Activated CD8-positive, alpha-beta memory T cell treated with anti-CD3 and anti-CD28 coated beads, Interleukin-2, amount 50 U/mL, for 24 hours (primary cell): ENCODE results near the gene C1QTNF12.

Experiments
- DNase-seq: peaks from one replicate; pipeline ENCODE4 v3.0.0-alpha.2; 2020; ENCODE audit errors: extremely low read depth

C1QTNF12 gene

DNA sequence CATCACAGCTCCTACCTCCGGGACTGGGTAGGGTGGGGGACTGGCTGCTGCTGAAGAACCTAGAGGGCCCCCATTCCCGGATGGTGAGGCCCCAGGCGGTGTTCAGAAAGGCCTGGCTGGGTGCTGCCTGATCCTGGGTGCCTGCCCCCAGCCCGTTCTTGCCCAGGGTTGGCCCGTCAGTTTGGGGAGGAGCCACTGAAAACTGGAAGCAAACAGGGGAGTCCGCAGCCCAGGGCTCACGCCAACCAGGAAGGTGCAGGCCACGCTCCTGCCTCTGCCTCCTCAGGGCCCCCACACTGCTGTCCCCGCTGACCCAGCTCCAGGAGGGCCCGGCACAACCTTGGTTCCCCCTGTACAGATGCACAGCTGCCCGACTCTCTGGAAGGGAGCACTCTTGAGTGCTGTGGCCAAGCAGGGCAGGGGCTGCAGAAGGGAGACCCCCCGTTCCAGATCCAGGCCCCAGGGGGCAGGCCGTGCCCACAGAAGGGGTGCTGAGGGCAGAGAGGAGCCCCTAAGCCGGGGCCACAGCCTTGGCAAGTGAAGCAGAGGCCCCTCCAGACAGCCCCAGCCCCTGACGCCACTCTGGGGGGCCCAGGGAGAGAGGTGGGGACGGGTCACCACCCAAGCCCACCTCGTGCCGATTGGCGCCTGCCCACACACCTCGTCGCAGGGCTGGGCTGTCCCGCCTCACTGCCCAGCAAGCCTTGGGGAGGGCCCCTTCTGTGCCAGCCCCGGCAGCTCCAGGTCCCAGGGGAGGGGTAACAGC lies 5.5 kb downstream of the C1QTNF12 start:
- DNase-seq: no peak

DNA sequence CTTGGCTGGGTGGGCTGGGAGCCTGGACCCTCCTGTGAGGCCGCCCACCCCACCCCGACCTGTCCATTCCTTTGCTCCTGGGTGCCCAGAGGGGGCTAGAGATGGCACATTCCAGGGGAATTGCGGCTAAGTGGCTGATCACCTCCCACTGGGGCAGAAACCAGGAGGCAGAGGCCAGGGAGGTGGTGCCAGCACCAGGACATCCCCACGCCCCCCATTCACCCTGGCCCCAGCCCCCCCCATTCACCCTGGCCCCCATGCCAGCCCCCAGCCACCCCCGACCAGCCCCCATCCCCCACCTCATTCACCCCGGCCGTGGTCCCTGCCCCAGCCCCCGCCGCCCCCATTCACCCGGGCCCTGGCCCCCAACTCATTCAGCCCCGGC lies 6.2 kb downstream of the C1QTNF12 start:
- DNase-seq: no peak

DNA sequence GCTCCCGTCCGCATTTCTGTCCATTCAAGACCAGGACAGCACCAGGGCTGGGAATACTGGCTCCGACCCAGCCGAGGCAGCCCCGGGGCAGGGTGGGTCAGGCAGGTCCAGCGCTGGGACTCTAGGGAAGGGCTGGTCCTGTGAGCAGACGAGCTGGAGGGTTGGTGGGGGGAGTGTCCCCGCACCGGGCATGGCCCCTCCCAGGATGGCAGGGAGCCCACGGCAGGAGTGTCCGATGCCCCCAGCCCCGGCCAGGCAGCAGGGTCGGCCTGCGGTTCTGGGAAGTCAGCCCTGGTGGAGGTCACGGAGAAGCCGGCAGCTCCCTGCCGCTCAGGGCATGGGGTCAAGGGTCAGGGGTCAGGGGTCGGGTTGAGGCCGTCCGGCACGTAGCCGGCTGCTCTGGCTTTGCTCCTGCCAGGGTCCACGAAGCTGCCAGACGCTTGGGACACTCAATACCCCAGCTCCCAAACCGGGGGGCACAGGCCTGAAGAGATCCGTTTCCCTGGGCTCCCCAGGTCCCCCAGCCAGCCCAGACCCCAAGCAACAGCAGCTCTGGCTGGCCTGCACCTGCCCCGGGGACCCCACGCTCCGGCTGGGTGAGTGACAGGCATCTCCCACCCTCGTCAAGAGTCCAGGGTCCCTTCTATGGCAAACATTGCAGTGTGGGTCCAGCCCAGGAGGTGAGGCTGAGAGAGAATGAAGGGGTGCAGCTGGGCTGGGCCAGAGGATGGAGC lies 6.7 kb downstream of the C1QTNF12 start:
- no peak for DNase-seq

DNA sequence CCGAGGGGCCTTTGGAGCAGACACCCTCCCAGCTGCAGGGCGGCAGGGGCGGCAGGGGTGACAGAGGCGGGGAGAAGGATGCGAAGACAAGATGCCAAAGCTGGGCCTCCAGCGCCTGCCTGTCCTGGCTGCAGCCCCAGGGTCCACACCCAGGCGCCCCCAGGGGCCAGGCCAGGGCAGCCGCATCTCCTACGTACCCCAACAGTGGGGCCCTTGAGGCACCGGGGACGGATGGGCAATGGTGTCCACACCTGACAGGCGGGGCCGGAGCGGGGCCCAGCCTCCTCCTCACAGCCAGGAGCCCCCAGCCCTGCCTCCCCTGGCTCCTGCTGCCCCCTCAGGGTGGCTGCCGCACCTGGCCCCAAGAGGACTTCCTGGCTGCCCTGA lies 7.3 kb downstream of the C1QTNF12 start:
- no peak for DNase-seq

DNA sequence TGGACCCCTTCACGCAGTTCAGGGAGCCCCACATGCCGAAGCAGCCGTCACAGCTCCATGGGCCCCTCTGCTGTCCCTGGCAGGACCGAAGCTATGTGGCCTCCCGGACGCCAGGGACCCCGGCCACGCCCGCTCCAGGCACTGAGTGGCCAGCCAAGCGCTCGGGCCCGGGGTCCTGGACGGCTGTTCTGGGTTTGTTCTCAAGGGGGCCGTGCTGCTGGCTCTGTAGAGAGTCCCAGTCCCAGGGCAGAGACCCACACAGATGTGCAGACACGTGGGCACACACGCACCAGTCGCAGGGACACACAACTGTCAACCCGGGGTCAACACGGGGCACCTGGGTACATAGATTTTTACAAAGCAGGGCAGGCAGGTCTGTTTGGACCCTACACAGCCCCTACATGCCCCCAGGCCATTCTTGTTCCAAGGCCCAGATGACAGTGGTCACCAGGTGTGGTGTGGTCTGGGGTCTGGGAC lies 7.8 kb downstream of the C1QTNF12 start:
- DNase-seq: no peak

DNA sequence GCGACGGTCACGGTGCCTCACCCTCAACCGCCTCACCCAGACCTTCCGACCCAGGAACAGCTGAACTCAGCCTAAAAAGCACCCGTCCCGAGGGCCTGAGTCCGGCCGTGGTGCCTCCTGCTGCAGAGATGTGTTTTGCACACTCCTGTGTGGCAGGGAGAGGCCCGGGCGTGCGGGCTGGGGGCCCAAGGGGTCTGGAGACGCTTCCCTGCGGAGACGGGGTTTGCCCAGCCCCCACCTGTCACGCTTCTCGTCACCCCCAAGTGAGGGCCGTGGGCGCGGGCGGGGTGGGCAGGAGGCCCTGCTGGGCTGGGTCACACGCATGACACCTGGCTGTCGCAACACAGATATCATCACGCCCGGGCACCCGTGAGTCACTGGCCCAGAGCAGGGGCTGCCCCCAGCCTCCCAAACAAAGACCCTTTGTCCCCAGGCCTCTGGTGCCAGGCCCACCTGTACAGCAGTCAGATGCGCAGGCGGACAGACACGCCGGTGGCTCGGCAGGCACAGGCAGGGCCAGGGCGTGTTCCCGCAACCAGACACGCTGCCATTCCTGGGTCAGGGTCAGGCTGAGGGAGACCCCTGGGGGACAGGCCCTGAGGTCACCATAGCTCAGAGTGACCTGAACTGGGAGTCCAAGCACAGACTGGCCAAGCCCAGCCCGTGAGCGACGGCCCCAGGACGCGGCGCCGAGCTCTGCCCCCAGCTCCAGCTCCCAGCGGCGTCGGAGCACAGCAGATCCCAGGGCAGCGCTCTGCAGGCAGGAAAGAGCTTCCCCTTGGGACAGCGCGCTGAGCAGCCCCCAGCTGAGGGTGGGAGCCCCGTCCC lies 8.4 kb downstream of the C1QTNF12 start:
- no peak for DNase-seq

DNA sequence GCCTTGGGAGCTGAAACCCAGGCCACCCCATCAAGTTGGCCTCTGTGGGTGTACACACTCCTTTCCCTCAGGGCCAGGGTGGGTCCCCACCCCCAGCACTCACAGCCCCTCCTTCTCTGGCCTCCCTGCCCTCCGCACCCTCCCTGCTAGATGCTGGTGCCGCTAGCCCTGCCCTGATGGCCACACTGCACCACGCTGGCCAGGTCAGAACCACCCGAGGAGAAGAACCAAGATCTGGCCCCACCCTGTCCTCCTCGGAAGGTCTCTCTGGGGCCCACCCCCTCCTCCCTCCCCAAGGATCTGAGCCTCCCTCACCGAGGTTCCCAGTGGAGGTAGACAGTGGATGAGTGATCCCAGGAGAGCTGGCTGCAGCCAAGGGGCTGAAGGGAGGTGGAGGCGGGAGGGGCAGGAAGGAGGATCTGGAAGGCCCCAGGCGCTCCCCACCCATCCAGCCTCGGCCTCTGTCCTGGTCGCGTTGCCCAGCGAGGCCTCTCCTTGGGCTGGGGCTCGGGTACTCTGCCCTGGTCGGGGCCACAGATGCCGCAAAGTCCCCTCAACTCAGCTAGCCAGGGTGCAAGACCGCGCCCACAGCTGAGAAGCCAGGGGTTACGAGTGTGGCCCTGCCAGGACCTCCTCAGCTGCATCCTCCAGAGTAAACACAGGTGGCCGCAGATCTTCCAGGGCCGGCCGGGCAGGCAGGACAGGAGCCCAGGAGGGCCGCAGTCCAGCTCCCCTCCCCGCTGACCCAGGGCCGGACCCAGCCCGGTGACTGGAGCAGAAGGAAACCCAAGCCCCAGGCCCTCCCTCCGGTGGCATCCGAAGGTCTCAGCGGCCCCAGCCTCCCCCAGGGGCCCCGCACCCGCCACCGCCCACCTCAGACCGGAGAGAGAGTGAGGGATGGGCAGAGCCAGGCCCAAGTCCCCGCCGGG lies 9.3 kb downstream of the C1QTNF12 start:
- no peak for DNase-seq

DNA sequence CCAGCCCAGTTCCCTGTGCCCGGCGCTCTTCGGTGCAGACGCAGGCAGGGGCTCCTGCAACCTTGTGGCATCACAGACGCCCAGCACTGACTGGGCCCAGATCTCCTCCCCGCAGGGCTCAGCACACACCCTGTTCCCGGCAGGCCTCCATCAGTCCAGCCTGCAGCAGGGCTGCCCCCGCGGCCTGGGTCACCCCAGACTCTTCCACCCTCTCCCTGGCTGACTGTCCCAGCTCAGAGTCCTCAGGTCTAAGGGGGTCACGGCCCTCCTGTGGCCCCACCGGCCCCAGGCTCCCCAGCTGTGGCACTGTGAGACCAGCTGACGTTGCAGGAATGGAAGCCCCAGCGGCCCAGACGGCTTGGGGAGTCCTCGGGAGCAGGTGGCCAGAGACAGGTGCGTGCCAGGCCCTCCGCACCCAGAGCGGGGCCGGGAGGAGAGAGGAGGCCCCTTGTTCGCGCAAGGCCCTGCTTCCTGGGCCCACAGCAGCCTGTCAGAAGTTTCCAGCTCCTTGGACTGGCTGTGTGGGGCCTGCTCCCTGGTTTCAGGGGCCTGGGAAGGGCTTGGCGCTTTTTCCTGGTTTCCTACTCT lies 10.3 kb downstream of the C1QTNF12 start:
- no peak for DNase-seq

DNA sequence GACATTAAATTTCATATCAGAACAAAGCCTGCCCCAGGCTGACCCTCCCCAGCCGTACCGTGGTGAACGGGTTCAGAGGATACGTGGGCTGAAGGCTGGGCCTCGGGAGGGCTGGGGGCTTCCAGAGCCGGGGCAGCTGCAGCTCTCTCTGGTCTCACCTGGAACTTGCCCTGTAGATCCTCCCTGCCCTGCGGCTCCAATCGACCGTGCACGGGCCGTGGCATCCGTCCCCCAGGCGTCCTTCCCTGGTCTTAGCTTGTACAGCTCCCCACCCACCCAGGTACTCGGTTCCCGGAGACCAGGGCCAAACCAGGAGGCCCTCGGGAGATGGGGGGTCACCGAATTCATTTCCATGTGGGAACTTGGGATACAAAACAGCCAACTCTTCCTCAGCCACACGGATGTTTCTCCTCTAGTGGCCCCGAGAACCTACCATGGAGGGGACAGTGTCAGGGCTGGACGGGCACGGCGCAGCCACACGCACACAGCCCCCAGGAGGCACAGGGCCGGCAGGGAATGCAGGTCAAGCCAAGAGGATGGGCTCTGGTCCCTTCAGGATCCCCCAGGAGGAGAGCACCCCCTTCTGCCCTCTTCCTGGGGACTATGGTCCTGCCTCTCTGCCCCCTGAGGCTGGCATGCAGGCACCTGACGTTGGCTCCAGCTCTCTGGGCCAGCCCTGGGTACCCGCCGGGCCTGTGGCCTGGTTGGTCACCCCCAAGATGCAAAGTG lies 11.3 kb downstream of the C1QTNF12 start:
- DNase-seq: no peak

DNA sequence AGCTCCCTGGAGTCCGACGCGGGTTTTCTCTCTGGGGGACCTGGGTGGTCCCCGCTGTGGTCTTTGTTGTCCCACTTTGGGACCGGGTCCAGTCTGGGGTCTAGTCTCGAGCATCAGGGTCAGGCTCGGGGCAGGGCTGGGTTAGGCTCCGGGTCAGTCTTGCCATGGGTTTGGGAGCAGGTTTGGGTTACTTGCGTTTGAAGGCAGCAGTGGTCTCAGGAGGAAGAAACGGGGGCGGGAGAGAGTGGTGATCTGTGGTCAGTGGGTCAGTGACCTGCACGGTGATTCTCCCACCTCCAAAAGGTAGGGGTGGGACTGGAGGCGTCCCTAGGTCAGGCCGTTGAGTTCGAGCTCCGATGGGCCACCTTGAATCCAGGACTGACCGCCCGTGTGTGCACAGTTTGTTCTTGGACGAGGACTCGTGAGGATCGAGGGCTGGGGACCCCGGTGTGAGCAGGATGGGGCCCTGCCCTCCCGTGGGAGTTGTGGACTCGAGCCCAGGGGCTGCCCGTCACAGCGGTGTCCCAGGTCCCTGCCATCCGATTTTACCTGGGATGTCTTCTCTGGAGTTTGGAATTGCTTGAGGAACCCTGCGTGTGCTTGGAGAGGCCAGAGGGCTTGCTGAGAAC lies 12.2 kb downstream of the C1QTNF12 start:
- no peak for DNase-seq

DNA sequence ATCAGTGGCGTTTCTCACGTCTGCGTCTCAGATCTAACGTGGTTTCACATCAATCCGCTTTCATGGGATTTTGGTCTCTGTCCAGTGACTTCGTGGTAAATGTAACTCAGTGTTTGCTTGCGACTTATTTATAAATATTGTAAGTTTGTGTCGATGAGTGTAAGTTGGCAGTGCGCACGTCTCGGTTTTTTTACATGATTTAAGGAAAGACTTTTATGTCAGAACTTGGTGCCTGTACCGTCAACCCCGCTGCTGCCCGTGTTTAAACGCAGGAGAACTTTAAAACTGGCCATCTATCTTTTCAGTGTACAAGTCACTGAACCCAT lies 13.0 kb downstream of the C1QTNF12 start:
- DNase-seq: no peak

DNA sequence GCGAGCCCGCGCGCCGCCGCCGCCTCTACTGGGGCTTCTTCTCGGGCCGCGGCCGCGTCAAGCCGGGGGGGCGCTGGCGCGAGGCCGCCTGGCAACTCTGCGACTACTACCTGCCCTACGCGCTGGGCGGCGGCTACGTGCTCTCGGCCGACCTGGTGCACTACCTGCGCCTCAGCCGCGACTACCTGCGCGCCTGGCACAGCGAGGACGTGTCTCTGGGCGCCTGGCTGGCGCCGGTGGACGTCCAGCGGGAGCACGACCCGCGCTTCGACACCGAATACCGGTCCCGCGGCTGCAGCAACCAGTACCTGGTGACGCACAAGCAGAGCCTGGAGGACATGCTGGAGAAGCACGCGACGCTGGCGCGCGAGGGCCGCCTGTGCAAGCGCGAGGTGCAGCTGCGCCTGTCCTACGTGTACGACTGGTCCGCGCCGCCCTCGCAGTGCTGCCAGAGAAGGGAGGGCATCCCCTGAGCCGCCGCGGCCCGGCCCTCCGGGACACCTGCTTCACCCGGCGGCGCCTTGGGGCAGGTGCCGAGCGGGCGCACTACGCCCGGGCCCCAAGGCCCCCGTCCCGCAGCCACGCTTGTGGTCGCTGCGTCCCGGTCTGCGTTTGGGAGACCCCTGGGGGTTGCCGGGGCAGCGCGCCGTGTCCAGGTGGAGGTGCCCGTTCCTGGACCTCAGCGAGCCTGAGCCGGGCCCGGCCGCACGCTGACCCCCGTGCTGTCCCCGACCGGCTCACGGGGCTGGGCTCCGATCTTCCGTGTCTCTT lies 13.5 kb downstream of the C1QTNF12 start:
- DNase-seq: no peak

DNA sequence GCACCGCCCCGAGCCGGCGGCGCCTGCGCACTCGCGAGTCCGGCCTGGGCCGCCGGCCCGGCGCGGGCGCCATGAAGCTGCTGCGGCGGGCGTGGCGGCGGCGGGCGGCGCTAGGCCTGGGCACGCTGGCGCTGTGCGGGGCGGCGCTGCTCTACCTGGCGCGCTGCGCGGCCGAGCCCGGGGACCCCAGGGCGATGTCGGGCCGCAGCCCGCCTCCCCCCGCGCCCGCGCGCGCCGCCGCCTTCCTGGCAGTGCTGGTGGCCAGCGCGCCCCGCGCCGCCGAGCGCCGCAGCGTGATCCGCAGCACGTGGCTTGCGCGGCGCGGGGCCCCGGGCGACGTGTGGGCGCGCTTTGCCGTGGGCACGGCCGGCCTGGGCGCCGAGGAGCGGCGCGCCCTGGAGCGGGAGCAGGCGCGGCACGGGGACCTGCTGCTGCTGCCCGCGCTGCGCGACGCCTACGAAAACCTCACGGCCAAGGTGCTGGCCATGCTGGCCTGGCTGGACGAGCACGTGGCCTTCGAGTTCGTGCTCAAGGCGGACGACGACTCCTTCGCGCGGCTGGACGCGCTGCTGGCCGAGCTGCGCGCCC lies 14.2 kb downstream of the C1QTNF12 start, which contains the start of gene B3GALT6:
TSS of gene B3GALT6 (plus strand) at position 30 of the 588 bp plus-strand sequence. CDS start at position 72, 42 bp downstream.
- DNase-seq: no peak

DNA sequence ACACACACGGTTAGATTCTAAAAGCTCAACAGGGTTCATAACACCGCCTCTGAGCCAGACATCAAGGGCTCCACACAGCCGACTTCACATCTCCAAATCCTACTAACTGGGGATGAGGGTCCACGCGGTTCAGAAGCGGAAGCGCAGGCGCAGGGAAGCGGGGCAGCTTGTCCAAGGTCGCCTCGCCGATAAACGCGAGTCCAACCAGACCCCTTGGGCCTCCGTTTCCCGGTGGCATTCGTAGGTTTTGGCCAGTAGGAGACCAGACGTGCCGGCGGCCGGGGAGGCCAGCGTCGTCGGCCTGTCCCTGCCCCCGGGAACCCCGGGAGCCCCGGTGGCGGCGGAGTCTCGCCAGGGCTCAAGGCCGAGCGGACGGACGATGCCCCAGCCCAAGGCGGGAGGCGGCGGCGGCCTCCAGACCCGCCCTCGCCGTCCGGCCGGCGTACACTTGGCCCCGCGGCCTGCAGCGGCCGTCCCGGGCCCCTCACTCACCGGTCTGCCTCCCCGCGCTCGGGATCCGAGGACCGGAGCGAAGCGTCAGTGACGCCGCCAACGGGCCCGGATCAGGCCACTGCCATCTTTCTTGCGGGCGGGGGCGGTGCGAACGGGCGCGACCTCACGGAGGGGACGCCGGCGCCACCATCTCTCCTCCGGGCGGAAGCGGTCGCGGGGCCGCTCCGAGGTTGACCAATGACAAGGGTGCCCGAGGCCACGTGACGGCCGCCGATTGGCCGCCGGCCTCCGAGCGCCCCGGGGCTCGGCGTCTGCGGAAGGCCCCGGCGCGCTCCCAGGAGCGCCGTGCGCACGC lies 14.9 kb downstream of the C1QTNF12 start, which contains the start of gene SDF4:
TSS of gene SDF4 (minus strand) at position 602 of the 808 bp plus-strand sequence. CDS start 3,229 bp downstream, outside the sequence.
- peak; percentile 83 for DNase-seq

DNA sequence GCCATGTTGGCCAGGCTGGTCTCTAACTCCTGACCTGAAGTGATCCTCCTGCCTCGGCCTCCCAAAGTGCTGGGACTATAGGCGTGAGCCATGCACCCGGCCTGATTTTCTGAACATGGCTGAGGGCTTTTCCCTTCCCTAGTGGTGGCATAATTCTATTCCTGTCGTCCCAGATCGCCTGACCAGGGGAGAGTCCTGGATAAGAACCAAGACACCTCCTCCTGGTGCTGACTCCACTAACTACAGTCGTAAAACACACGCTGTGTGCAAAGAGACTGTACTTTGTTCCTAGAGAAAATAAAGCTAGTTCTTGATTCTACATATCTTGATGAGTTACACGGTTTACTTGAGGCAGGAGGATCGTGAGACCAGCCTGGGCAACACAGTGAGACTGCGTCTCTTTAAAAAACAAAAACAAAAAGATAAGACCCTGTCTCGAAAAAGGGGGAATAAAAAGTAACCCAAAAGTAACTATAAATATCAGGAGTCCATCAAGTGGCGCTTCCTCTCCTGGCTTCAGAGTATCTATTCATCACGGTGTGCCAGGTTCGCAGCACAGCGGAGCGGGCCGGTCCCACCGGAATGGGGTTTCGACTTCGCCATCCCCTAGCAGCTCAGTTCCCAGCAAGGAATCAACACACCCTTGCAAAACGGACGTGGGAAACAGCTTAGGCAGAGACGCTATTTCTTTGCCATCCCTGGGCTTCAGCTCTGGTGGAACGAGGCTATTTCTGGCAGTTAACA lies 15.7 kb downstream of the C1QTNF12 start:
- no peak for DNase-seq

DNA sequence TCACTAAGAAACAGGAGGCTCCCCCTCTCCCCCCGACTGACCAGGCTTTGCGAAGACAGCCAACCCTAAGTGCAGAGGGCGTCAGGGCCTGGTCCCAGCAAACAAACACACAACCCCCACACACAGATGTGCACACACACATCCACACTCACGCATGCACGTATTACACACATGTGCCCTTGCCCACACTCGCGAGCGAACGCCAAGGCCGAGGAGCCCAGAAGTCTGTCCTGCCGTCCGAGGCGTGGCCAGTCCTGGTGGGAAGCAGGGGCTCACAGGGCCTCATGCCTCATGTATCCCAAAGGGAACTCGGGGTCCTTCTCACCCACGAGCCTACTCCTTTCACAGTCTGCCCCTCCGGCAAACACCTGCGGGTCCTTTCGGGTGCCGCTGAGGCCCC lies 16.8 kb downstream of the C1QTNF12 start:
- DNase-seq: no peak
